Fibroblast of skin of scalp (primary cell): ENCODE results near the gene ELL.

Experiments
- DNase-seq: peaks from one replicate; pipeline ENCODE4 v3.0.0-alpha.2; 2013

ELL gene

DNA sequence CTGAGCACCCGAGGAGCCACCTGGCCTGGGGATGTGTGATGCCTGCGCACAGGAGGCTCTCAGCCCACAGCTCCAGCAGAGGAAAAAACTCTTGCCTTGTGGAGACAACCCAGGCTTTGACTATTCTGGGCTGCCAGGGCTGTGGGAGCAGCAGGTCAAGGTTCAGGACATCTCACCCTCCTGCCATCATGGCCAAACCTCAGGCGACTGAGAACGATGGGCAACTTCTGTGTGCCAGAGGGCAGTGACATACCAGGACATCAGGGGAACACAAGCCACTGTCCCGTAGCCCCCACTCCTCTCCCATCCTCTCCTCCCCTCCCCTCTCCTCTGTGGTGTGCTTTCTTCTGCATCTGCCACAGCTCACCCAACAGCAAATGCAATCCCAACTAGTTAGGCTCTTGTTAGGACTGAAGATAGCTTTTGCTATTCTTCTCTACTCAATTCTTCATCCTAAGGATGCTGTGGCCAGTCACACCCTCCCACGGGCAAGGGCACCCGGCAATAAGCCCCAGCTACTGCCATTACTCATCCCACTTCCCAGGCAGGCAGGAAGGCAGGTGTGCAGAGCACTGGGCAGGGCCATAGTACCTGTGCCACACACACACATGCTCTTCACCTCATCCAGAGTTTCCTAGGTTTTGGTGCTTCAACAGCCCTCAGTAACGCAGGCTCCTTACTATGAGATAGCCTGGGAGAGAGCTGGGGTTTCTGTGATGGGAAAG is 16.8 kb downstream of the ELL start:
- DNase-seq: no peak

GRCh38 chr19:18503971-18504885 is 17.6 kb downstream of the ELL start:
- no peak for DNase-seq

DNA sequence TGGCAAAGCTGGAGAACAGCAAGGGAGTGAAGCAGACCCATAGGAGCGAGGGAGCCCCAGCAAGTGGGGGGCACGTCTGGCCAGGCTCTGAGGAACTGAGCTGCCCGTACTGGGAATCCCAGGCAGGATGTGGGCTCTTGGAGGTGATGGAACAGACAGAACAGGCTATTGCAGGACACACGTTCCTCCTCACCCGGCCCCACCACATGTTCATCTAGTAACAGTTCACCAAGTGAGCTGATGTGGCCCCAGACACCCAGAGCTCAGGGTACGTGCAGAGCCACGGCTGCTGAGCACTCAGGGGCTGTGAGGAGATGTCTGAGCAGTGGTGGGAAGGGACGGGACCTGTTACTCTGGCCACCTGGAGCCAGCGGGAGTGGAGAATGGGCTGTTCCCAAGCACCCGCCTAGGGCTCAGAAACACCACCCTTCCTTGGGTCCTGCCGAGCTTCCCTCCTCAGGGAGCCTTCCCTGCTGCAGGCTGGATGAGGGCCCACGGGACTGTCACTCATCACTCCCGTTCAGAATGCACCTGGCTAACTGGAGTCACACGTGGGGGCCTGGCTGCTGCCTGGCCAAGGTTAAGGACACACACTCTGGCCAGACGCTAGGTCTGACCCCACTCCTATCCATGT is 18.4 kb downstream of the ELL start:
- DNase-seq: no peak

DNA sequence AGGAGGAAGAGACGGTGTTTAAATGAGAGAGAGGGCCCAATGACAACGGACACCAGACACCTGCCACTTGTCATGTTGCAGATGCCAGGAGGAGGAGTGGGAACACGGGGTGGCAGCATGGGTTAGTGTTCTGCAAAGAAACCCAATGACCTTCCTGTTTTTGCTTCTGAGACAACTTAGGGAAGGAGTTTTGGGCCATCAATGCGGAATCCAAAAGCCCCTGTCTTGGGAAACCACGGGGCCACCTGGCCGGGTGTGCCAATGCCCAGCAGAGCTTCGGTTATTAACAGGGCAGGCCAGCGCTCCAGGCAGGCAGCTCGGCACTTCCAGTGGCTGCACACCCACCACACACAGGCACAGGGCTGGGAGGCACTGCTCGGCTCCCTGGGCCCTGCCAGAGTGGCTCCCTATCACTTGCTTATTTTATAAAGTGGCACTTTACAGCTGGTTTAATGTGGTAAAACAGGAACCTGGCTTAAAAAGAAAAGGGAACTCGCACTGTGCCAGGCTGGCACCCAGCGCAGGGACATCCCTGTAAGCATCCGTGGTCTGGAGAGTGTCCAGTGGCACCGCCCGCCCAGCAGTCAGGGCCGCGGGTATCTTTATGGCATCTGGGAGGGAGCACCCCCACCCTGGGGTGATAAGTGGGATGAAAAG is 19.1 kb downstream of the ELL start:
- DNase-seq: no peak

DNA sequence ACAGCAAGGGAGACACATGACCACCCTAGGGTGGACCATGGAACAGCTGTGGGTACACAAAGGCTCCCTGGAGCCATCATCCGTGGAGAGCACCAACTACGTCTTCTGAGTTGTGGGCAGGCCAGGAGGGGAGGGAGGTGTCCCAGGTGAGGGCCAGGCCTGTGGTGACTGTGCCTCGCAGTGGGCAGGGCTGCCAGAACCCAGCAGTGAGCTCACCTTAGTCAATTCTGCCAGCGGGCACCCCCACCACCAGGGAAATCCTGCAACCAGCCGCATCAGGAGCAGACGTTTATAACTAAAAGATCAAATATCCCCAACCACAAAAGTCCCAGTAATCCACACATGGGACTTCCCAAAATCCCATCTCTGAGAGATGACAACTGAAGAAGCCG is 19.6 kb downstream of the ELL start:
- no peak for DNase-seq

DNA sequence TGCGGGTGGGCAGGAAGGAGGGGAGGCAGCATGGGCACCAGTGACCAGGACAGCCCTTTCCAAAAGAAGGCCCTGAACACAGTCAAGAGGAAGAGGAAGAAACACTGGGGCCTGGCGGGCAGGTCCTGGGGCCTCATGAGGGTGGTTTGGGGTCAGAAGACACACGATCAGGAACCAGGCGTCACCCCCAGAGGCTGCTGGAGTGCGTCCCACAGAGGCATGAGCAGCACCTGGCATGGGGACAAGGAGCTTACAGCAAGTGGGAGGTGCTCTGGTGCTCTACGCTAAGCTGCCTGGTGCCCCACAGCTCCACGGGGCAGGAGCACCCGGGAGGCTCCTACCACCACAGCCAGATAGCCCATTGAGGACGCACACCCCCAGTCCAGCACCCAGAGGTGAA is 20.0 kb downstream of the ELL start:
- no peak for DNase-seq

- DNase-seq: no peak
Measured at GRCh38 chr19:18501351-18501750, 20.5 kb downstream of the ELL start.

GRCh38 chr19:18500799-18501198 is 21.1 kb downstream of the ELL start:
- no peak for DNase-seq

DNA sequence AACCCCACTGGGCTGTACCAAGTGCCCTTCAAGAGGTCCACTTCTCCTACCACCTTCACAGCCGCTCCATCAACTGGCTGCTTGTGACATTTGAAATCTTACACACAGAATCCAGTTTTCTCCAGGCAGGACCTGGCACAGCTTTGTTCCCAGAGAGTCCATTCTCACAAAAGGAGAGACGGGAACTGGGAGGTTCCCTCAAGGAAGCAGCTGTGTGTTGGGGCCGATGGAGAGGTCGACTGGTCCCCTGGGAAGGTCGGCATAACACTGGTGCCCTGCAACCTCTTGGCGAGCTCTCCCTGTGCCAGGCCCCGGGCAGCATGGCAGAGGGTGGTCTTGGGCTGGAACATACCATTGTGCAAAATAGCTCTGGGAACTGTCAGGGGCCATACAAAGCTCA is 21.5 kb downstream of the ELL start:
- DNase-seq: no peak

DNA sequence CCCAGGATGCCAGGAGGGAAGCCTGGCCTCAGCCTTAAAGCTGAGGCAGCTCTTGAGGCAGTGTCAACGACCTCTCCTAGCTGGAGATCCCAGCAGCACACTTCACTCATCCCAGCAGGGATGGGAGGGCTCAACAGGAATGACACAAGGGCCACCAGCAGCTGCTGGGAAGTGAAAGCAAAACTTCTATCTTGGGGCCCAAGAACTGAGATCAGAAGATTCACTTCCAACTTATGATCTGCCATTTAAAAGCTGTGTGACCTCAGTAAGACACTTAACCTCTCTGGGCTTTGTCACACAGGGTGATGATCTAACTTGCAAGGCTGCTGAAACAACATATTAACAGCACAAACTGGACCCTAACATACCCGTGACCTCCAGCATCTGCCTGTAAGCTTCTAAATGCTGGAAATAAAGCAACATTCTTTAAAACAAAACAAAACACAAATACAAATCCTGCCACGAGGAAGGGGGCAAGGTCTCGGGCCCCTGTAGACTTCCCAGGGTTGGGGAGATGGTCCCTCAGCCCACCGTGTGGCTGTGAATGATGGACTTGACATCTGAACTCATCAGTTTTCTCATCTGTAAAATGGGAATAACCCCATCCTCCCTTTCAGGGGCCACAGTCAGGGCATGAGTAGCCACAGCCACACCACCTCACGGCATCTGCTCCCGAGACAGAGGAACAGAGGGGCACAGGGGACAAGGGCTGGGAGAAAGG is 22.7 kb downstream of the ELL start:
- no peak for DNase-seq

DNA sequence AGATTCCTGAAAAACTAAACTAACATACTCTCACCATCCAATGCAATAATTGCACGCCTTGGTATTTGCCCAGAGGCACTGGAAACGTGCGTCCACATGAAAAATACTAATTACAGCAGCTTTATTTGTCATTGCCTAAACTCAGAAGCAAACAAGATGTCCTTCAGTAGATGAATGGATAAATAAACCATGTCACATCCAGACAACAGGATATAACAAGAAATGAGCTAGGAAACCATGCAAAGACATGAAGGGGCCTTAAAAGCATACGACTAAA is 25.0 kb downstream of the ELL start:
- no peak for DNase-seq

DNA sequence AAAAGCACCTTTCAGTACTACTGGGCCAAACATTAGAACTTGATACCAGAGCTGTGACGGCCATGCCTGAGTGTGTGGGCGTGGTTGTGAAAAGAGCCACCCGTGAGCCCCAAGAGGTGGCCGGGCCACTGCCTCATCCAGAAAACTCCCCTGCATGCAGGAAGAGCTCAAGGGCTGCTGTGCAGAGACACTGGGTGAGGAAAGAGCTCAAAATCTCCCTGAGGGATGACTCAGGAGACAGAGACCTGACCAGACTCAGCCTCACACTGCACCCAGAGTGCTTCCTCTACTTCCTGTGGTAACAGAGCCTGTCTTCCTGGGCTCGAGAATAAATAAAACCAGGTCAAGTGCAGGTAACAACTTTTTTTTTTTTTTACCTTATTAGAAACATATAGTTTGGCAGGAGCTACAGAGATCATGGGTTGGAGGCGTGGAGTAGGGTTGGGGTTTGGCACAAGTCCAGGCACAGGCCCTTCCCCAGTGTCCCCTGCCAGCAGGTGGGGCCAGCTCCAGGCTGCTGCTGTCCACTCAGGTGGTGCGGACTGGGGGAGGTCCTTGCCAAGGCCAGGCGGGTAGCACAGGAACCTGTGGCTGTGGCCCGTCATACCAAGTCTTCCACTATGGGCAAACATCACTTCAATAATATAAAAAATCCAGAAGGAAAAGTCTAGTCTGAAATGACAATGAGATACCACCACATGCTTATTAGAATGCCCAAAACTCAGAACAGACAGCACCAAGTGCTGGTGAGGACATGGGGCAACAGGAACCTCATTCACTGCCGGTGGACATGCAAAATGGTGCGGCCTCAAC is 25.5 kb downstream of the ELL start:
- DNase-seq: peak; percentile 54

DNA sequence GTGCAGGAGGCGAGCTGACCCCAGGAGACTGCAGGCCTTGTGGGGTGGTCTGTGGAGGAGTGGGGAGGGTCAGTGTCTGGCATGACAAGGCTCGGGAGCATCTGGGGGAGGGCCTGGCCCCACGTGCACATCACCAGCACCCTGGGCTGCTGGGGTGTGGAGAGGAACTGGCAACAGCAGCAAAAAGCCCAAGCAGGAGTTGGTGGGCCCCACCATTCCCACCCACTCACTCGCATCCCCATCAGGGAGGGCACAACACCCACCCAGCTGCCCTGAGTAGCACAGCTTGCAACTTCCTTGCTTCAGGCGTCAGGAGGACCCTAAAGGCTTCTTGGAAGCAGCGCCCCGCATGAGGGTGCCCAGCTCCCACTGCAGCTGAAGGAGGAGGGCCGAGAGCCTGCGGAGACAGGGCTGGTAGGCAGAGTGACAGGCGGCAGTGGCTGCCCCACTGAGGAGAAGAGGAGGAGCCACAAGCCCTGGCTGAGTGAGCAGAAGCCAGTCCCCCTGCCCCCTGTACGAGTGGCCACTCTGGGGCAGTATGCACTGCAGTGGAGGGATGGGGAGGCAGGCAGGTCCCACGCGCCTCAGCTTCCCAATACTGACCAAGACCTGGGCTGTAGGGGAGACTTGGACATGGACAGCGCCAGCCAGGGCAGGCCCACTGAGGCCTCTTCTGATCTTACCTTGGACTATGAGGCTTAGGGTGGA is 26.5 kb downstream of the ELL start:
- no peak for DNase-seq

GRCh38 chr19:18494267-18494607 is 27.6 kb downstream of the ELL start:
- peak; percentile 38 for DNase-seq

GRCh38 chr19:18493440-18494266 is 28.2 kb downstream of the ELL start:
- DNase-seq: no peak

GRCh38 chr19:18491995-18492953 is 29.6 kb downstream of the ELL start:
- DNase-seq: no peak

DNA sequence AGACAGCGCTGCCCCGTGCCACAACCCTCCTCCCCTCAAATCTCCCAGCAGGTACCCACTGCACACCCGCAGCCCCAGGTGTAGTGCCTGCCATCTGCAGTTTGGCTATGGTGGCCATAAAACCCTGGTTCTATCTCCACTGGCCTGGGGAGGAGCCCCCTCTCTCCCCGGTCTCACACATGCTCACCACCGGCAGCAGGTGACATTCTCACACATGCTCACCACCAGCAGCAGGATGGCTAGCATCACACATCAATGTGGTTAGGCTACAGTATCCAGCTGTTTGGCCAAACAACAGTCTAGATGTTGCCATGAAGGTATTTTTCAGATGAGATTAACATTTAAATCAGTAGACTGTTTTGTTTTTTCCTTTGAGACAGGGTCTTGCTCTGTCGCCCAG is 31.1 kb downstream of the ELL start:
- DNase-seq: no peak

GRCh38 chr19:18489627-18490184 is 32.2 kb downstream of the ELL start:
- DNase-seq: no peak
